ENCODE data around the gene CTRL.

CTRL gene

DNA sequence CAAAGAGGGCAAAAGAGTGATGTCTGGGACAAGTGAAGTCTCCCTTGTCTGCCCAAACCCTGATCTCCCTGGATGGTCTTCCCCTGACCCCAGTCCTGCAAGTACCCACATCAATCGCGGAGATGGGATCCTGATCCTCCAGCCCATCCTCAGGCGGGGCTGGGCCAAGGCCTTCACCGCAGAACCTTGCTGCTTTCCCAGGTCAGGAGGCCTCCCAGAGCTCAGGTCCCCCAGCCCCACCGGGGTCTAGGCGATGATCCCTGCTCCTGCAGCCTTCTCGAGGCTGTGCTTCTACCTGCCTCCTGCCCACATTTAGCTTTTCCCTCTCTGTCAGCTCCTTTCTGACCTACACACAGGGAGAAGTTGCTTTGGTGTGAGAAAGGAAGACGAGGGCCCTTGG lies 30.5 kb upstream of the CTRL start:
- DNase-seq (ENCODE audit: low read depth) = no peak

DNA sequence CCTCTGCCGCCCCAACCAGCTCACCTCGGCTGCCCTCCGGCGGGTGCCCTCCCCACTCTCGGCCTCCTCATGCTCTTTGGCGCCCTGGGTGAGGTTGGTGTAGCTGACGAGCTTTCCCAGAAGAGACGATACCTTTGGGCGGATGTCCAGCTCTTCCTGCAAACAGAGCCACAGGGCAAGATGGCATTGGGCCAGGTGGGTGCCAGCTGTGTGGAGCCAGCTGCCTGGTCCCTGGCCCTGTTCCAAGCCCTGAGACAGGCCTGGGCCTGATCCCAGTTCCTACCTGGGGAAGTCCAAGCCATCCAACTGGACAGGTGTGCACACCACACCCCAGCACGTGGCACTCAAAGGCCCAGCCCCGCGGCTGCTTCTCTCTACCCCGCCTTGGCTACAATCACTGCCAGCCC lies 29.9 kb upstream of the CTRL start:
- DNase-seq (ENCODE audit: low read depth) = no peak

DNA sequence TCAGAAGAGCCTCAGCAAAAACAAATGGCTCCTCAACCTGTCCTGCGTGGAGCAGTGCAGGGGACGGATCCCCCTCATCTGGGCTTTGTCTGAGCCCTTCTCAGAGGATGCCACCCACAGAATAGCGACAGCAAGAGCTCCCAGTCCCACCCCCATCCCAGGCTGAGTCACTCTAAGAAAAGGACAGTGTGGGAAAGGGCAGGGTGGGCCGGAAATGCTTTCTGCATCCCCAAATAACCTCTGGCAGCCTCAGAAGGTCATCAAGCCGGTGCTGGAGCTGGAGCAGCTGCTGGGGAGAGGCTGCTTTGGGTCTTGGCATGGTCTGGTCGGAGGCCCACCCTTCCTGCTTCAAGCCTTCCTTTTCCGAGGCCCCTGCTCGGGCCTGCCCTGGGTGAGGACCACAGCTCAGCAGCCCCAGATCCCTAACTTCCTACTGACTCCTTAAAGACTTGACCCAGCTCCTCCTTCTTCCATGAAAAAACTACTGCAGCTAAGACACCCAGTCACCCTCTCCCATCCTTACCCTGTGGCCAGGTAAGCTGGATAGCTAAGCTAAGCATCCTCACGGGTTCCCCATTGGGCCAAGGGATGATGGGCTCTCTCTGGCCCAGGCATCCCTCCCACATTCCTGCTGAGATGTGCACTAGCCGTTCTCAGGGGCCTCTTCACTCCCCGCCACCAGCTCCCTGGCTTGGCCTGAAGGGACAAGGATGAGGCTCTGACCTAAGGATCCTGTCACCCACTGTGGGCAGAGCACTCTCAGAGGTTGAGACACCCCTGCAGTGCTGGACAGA lies 28.1 kb upstream of the CTRL start:
- no peak for DNase-seq (ENCODE audit: low read depth)

DNA sequence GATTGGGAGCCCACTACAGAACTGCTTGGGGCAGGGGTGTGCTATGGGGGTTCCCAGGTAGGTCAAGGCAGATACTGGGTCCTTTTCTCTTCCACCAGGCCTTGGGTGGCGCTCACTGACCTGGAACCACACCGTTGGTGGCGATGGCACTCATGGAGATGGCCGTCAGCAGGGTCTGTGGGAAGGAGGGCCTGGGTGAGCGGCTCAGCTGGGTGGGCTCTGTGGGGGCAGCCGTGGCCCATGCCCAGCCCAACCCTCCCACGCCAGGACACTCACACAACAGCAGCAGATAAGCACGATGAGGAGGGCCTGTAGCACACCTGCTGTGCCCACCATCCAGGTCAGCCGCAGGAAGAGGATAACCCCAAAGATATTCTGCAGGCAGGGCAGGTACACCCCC lies 26.0 kb upstream of the CTRL start:
- no peak for DNase-seq (ENCODE audit: low read depth)

DNA sequence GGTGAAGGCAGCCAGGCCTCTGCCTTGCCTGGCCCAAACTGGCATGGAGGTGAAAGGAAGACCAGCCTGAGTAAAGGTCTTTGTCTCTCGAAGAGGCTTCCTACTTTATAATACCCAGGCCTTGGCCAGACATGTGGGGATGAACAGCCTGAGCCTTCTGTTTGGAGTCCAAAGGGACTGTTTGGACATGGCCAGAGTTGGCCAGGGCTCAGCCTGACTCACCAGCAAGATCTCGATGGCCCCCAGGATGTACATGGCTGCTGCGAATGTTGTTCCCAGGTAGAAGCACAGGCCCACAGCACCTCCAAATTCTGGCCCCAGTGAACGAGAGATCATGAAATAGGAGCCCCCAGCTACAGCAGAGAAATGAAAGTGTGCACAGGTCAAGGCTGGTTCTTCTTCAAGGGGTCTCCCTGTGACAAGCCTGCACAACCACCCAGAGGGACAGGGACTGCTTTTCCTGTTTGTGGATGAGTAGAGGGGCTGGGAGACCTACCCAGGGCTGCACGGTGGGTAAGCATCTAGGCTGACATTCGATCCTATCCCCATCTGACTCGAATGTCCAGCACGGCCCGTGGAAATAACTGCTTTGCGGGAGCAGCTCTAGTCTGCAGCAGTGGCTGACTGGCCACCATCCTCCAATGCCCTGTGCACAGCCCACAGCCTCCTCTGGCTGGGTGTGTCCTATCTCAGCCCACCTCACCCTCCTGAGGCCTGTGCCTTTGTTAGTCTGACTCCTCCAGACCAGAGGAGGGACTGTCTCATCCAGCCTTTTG lies 22.9 kb upstream of the CTRL start:
- no peak for DNase-seq (ENCODE audit: low read depth)

DNA sequence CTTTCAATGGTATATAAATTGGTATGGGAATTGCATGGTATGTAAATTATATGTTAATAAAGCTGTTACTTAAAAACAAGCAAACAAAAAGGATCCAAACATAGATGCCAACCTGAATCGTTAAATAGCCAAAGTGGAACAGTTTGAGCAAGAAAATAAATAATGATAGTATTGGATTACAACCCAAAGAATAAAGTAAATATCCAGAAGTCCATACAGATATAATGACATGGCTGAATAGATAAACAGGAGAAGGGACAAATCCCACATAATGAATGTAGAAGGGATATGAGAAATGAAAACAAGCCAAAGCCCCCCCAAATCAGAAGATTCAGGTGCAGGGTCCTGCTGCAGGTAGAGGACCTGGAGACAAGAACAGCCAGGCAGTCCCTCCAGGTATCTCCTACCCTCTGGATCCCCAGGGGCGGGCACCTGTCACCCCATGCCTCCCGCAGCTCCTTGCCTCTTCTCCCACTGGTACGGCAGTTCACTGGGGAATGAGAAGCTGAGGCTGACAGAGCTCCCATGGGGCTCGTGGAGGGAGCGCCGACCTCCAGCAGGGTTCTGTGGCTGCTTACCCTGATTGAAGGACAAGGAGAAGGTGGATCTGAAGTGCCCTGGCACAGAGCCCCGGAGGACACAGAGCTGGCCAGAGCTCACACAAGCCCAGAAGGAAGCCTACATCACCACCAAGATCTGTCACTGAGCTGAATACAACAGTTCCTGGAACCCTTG lies 22.1 kb upstream of the CTRL start:
- no peak for DNase-seq (ENCODE audit: low read depth)

DNA sequence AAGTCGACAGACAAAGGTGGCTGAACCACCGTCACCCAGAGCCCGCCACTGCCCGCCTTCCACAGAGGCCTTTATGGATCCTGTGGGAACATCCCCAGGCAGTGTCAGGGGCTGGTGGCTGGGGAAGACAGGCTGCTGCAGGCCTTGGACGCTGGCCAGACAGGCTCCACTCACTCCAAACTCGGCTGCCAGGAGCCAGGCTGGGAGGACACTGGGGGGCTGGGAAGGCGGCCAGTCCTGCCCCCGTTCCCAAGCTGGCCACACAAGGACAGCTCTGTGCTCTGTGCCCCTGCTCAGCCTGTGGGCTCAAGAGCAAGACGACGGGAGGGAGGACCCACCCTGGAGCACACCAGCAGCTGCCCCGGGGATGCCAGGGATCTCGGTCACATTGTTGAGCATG lies 19.8 kb upstream of the CTRL start:
- no peak for DNase-seq (ENCODE audit: low read depth)

DNA sequence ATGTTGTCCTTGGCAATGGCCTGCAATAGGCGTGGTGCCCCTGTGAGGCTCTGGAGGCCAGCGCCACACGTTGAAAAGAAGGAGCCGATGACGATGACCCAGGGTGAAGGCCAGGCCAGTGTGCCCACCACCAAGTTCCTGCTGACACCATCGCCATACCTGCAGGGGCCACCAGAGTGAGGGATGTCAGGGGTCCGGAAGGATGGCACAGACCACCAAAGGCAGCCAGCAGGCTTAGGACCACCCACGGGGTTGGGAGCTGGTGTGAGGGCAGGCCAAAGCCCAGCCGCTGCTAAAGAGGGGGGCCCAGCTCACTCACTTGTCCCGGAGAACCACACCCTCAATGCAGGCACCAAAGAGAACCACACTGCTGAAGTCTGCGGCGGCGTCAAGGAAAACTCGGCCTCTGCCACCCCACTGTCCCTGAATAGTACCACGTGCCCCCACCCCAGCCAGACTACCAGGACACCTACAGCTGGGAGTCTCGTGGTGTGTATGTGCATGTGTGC lies 18.7 kb upstream of the CTRL start:
- no peak for DNase-seq (ENCODE audit: low read depth)

DNA sequence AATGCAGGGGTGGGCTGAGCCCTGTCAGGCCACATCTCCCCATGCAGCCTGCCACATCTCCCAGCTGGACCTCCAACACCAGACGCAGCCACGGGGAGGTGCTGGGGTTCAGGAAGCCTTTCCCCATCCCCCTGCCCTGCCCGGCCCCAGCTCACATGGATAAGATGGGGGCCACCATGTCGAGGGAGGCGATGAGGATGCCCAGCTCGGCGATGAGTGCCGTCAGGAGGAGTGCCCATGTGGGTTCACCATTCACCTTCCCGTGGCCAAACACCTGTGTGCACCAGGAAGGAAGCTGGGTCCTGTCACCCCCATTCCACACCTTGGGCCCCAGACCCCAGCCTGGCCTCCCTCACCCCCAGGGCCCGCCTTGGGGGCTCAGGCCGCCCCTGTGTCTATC lies 18.0 kb upstream of the CTRL start:
- DNase-seq (ENCODE audit: low read depth) = no peak

DNA sequence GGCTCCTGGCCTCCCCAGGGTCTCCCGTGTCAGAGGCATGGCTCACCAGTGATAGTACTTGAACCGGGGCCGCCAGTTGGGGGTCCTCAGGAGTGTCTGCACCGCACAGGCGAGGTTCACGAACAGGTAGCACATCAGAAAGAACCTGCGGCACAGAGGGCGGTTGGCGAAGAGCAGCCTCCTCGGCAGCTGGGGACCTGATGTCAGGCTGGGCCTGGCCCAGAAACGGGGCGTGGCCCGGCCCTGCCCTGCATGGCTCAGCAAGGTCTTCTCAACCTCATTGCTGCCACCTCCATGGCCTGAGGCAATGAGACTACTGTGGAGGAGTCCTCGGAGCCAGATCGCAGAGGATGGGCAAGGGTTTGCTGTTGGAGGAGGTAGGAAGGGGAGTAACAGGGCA lies 16.4 kb upstream of the CTRL start:
- DNase-seq (ENCODE audit: low read depth) = no peak

DNA sequence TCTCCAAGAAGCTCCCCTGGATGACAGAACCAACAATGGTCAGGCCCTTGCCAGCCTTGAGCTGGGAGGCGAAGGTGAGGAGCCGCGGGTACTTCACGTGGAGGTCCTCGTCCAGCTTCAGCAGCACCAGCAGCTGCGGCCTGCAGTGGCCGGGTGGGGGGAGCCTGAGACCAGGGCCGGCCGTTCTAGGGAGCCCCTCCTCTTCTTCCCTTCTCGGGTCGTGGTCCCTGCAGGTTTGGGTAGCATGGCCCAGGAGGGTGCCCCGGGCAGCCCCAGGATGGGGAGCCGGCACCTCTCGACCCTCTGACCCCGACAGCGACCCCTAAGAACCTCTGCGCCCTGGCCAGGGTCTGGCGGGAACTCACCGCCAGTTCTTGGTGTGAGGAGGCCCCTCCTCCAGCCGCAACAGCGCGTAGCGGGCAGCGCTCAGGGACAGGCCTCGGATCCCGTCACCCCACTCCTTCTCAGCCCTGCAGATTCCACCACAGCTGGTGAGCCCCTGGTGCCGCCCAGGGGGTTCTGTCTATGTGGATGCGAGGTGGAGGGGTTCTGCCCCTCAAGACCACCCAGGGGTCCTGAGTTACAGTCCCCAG lies 15.4 kb upstream of the CTRL start:
- DNase-seq (ENCODE audit: low read depth) = no peak

DNA sequence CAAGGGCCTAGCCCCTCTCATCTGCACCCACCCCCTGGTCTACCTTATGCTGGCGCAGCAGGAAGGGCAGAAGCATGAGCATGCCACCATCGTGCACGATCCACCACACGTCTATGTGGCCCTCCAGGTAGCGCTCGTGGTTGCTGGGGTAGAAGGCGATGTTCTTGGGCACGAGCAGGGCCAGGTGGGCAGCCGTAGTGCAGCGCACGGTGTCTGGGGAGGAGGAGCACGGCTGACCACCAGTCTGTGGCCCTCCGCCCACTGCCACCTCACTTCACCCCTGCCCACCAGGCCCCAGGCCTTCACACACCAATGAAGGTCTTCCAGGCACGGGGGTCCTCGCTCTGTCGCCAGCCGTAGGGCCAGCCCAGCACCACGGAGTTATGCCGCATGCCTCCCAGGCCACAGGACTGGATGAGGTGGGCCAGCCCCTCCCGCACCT lies 14.5 kb upstream of the CTRL start:
- no peak for DNase-seq (ENCODE audit: low read depth)

DNA sequence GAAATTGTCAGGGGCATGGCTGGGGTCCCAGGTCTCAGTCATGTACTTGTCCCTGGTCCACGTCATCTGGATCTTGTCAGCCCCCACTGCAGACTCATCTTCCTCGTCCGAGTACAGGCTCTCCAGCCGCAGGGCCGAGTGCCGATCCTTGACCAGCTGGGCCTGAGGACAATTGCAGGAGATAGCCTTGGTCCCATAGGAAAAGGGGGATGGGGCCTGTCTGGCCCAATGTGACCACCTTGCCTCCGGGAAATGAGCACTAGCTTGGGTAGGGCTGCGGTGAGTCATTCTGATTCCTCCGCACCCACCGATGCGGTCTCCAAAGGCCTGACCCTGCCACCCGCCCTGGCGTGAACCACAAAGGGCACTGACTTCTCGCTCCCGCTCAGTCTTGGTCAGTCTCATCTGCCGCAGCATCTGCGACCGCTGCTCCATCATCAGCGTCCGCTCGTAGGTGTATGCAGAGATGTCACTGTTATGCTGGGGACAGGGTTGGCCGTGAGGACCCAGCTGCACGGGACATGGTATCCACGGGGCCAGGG lies 13.8 kb upstream of the CTRL start:
- no peak for DNase-seq (ENCODE audit: low read depth)

DNA sequence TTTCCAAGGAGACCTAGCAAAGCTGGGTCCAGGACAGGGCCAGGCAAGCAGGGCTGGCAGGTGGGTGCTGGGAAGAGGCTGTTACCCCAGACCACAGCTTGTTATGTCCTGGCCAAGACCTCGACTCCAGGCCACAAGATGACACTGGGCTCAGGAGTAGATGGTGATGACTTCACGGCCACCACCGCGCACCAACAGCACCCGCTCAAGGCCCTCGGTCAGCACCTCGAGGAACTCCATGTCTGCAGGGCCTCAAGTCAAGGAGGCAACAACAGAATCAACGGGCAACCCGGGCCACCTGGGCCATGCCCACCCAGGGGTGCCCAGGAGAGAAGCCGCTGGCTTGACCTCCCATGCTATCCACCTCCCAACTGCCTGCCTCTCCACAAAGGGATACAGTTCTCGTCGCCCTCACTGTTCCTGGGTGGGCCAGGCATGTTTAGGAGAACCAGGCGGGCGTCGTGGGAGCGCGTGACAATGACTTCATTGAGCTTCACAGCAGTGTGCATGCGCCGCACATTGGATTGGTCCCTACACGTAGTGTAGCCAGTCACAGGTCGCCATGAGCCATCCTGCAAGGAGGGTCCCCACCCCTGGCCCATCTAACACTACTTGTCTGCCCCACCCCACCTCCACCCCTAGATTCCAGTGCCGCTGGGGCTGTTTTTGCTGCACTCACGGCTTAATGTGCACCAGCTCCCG lies 13.2 kb upstream of the CTRL start:
- DNase-seq (ENCODE audit: low read depth) = no peak

DNA sequence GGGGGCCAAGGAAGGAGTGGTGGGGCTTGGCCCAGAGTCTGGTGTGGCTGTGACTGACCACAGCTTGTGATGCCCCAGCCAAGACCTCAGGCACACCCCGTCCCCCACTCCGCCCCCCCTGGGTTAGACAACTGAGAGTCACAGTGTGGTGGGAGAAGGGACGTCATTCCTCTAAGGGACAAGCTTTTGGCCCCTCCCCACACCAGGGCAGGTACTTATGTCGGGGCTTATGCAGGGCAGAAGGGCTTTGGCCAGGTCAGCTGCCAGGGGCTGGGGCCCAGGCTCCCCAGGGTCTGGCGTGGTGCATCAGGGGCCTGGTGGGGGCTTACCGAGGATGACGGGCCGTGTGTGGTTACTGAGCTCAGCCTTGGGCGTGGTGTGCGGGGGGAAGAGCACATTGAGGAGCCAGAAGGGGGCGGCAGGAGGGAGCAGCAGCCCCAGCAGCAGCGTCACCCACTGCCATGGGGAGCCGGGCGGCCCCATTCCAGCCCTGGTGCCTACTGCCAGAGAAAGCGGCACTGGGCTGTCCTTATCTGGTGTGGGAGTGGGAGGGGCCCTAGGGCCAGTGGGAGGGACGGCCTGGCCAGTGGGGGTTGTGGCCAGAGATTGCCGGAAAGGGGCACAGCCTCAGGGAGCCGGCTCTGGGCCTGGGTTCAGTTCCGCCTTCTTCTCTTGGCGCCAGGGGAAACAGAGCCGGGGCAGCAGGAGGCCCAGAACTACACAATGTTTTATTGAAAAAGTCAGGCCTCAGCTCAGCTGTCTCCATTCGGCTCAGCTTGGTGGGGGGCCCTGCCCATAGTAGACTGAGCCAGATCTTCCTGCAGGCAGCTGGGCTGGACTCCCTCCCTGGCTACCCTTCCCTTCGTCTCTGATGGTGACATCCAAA lies 12.2 kb upstream of the CTRL start, which contains the start of gene LCAT:
Gene LCAT, minus strand, starts transcription at position 502 of the 886 bp plus-strand sequence. Its CDS starts 19 bp downstream, at position 483.
- no peak for DNase-seq (ENCODE audit: low read depth)

DNA sequence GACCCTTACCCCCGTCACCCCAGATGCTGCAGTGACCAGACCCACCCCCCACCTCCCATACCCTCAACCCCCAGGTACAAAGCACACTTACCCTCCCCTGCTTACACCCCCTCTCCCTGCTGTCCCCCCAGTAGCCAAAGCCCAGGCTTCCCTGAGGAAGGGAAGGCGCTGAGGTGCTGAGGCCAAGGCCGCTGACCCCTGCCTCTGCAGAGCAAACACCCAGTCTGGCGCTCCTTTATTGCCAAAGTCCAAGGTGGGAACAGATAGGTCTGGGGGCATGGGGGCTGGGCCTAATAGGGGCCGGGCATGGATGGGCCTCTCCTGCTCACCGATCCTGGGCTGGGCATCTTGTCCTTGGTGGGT lies 11.6 kb upstream of the CTRL start:
- no peak for DNase-seq (ENCODE audit: low read depth)

DNA sequence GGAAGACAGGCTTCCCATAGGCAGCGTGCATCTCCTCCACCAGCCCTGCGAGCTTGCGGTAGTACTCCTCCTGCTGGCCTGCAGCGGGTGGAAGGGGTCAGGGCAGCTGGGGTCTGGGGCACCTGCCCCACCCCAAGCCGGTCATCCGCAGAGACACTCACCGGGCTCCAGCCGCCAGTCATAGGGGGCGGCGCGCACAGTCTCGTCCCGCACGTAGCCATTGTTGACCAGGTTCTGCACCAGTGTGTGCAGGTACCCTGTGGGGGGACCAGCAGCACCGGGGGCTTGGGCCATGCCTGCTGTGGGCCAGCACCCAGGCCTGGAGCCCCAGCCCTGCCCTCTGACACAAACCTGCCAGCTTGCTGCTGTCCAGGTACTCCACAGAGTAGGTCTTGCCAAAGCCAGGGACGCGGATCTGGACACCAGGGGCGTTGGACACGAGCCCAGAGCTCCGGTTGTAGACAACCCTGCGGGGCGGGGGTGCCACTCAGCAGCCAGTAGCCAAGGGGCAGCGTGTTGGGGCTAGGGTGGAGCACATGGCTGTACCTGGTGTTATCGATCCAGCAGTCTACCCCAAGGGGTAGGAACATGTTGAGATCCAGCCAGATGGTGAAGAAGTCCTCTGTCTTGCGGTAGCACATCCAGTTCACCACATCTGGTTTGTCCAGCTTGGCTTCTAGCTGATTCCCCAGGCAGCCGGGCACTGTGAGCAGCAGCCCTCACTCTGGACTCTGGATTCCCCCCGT lies 11.0 kb upstream of the CTRL start:
- DNase-seq (ENCODE audit: low read depth) = no peak

DNA sequence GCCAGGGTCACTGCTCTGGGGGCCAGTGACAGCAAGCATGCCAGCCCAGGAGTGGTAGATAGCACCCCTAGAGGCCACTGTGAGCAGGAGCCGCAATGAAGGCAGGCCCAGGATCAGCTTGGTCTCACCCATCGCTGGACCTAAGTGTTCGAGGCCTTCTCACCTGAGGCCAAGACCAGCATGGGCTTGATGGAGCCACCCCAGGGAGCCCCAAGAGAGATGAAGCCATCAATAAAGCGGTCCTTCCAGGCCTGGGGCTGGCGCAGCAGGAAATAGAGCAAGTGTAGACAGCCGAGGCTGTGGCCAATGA lies 10.5 kb upstream of the CTRL start:
- DNase-seq (ENCODE audit: low read depth) = peak; percentile 30

DNA sequence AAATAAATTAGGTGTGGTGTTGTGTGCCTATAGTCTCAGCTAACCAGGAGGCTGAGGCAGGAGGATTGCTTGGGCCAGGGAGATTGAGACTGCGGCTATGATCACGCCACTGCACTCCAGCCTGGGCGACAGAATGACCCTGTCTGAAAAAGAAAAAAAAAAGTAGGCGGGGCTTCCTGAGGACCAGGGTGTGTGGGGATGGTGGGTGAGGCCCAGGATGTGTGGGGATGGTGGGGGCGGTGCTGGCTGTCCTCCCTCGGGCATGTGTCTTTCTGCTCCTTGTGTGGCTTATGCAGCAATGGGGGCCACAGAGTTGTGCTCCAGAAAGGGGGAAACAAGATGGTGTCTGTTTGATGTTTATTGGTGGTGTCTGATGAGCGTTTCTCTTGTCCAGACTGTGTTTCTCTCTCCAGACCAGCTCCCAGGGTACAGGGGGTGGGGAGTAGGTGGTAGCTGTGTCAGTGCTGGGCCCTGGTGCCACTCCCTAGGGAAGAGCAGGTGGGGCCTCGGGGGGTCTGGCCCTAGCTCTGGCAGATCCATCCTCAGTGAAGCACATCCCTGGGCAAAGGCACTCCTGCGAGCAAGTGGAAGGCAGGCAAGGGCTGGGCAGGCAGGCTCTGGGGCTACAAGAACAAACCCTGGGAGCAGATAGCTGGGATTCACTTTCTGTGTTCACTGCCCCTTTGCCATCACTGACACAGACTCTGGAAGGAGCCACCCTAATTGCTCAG lies 10.0 kb upstream of the CTRL start:
- no peak for DNase-seq (ENCODE audit: low read depth)
